HG02588 (cell line): ENCODE results near the gene LSM3.

Source experiments
- ATAC-seq: cut with Tn5 transposase; IDR thresholded peaks from one replicate; pipeline ENCODE4 v1.9.1; 2021; ENCODE audit warnings: mild to moderate bottlenecking, moderate library complexity; ENCODE audit not compliant: unreplicated experiment

LSM3 gene

GRCh38 chr3:14156201-14156600 lies 22.4 kb upstream of the LSM3 start:
- no peak for ATAC-seq

GRCh38 chr3:14156843-14157561 lies 21.6 kb upstream of the LSM3 start:
- no peak for ATAC-seq

DNA sequence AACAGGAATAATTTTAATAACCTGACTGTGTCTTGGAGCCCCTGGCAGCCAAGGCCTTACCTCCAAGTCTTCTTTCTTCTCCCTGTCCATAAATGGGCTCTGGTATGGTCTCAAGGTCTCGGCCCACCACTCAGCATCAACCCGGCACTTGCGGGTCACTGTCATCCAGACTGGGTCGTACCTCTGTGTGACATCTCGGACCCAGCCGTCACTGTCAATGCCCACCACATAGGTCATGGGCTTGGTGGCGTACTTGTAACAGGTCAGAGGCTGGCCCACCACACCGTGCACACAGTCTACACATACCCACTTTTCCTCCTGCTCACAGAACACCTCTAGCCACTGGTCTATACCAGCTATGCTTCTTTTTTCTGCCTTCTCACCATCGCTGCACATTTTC lies 20.7 kb upstream of the LSM3 start:
- ATAC-seq = no peak

- no peak for ATAC-seq
Observed at GRCh38 chr3:14158370-14158769, 20.2 kb upstream of the LSM3 start.

- no peak for ATAC-seq
Observed at GRCh38 chr3:14159426-14159825, 19.2 kb upstream of the LSM3 start.

GRCh38 chr3:14161282-14161681 lies 17.3 kb upstream of the LSM3 start:
- no peak for ATAC-seq

- ATAC-seq = no peak
Observed at GRCh38 chr3:14162178-14162577, 16.4 kb upstream of the LSM3 start.

GRCh38 chr3:14166877-14167603 lies 11.6 kb upstream of the LSM3 start:
- ATAC-seq = no peak

GRCh38 chr3:14169435-14169834 lies 9.2 kb upstream of the LSM3 start:
- no peak for ATAC-seq

DNA sequence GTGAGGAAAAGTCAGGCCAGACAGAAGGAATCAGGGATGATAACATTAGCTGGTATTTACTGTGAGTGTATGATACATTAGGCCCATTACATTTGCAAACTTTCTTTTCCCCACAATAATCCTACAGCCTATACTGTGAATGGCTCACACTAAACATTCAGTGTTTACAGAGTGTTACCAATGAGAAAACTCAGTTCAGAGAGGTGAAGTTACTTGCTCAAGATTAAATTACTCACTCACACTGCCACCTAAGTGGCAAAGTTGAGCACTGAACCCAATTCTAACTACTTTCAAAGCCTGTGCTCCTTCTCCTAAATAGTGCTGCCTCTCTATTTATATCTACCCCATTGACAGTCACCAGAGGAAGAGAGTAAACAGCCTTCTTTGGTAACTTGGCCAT lies 8.7 kb upstream of the LSM3 start:
- no peak for ATAC-seq

DNA sequence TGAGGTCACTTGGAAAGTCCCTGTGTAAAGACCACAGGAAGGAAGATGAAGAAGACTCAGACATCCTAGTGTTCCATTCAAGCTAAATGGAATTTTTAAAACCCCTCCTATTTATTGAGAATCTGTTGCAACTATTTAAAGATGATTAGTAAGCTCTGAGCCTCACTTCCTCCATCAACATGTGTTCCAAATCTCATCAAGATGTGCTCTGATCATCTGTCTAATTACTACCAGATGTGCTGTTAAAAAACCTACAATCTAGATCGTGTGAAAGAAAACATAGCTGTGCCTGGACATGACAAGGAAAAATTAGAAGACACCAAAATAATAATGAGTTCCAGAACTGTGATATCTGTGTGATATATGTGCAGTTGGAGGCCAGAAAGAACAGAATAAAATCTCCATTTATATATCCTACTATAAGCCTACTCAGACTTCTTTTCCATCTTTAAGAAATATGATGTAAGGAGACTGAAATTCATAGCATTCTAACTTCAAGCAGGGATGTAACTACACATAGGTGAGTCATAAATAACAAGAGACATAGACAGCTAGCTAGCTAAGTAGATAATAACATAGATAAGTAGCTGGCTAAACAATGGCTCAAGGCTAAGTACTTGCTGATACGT lies 8.0 kb upstream of the LSM3 start:
- ATAC-seq = no peak

DNA sequence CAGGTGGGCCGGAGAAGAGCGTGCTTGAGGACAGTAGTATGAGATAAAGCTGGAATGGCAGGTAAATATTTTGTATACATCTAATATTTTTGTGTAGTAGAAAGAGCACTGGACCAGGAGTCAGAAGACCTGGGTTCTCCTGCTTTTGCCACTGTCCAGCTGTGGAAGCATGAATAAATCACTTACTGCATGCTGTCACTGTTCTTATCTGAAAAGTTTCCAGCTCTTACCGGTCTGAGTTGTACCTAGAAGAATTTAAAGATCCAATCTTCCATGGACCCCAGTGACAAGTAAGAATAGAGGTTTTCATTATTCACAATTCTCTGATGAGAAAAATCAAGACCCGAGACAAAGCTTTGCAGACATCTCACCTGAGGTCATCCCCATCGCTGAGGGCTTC lies 6.1 kb upstream of the LSM3 start:
- ATAC-seq = no peak

DNA sequence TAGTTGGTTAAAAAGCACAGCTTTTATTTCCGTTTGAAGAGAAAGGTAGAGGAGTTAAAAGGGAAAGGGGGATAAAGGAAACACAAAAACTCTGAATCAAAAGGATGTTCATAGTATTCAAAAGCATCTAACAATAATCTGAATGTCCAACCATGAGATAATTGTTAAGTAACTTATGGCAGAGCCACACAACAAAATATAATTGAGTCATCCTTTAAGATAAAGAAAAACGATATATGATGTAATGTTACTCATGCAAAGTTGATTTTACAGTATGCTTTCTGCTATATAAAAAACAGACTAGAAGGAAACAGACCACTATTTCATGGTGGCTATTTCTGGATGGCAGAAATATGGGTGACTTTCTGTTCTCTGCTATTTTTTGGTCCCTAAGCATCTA lies 4.1 kb upstream of the LSM3 start:
- no peak for ATAC-seq

GRCh38 chr3:14175383-14176037 lies 3.1 kb upstream of the LSM3 start:
- no peak for ATAC-seq

- ATAC-seq = peak; percentile 7
Observed at GRCh38 chr3:14177580-14178246, 904 bp upstream of the LSM3 start.

DNA sequence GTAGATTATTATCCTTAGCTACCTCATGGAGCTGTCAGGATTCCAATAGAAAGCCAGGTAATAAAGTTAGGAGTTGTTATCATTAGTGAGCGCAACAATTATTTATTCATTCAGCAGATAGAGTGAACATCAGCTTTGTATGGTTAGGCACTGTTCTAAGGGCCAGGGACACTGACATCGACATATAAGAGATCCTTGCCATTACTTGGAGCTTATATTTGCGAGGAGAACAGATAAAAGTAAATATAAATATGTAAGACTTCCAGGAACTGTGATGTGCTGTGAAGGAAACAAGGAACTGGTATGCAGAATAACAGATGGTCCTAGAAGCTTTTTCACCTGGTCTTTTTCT lies 473 bp downstream of the LSM3 start:
- no peak for ATAC-seq

GRCh38 chr3:14179795-14180194 lies 1.2 kb downstream of the LSM3 start:
- no peak for ATAC-seq

GRCh38 chr3:14181253-14181652 lies 2.6 kb downstream of the LSM3 start:
- no peak for ATAC-seq

- no peak for ATAC-seq
Observed at GRCh38 chr3:14183015-14183577, 4.5 kb downstream of the LSM3 start.

- ATAC-seq = no peak
Observed at GRCh38 chr3:14186854-14187458, 8.3 kb downstream of the LSM3 start.
